HG03280 (cell line): ENCODE measurements around the gene MCM3AP.

ENCODE experiments used
- ATAC-seq: cut with Tn5 transposase; IDR thresholded peaks from one replicate; pipeline ENCODE4 v1.9.1; 2021; ENCODE audit warnings: mild to moderate bottlenecking, moderate library complexity; ENCODE audit not compliant: unreplicated experiment

MCM3AP gene

DNA sequence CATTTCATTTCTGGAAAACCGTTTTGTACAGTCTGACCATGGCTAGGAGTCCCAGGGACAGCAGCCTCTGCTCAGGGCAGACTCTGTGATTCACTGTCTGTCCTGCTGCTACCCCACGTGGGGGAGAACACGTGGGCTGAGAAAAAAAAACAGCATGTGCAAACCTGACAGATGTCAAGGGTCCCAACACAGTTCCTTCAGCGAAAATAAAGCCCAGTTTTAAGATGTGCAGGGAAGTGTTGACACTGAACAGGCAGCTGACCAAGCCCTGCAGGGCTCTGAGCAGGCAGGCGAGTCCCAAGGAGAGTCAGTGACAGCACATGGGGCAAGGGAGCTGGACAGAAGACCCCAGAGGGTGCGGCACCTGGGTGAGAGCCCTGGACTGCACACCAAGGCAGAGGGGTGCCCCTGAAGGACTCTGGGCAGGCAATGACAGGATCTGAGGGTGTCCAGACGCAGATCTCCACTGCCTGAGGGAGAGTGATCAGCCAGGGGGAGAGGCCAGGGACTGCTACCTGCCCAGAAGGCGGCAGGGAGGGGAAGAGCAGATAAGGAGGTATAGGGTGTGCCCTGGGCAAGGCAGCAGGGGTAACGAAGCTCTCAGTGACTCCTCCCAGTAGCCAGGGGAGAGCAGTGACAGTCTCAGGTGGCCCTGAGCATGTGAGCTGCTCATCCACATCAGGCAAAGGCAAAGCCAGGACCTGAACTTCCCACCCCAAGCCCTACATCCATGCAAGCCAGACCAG, 96.0 kb downstream of the MCM3AP start:
- ATAC-seq = no peak

DNA sequence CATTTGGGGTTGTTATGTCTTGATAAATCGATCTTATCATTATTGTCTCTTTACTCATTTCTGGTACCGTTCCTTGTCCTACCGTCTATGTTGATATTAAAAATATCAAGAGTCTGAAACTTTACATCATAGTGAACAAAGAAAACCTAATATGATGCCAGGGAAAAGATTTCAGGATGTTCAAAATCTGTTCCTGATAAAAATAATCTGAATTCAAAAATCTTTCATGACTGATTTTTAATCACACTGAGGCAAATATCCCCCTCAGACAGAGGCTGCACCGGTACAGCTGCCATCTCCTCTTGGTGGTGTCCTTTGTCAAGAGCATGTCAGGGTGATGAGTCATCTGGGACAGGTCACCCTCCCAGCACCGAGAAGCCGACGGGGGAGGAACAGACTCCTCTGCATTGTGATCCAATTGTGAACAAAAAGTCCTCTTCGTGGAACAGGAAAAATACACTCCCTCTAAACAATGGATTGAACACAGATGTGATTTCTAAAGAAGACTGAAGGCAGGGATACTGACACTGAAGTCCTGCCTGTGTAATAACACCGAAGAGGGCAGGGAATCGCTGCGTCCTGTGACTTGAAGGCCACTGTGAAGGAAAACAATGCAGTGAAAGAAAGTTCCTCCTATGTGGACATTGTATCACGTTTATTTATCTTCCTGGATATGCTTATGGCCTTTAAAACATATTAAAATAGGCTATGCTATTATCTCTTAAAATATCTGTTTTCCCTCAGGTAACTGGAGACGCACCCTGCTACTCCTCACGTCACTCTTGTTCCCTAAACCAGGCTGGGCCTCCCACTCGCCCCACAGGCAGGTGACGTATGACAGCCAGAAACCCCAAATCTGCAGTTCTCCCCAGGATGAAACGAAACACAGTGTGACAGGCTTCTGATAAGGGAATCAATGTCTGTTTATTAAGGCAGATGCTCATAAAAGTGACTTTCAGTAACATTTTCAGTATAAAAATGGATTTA, 96.9 kb downstream of the MCM3AP start:
- no peak for ATAC-seq

DNA sequence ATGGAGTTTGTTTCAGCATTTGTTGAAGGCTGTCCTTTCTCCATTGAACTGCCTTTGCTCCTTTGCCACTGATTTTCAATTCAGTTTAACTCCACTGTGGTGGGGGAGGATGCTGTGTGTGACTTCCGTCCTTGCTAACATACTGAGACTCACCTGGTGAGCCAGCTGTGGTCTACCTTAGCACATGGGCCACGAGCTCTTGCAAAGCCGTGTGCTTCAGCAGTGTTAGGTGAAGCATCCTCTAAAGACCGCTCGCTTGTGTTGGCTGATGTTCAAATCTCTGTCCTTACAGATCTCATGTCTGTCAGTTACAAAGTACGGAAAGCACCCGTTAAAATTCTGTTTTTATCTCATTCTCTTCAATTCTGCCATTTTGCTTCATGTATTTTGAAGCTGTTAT, 97.6 kb downstream of the MCM3AP start:
- no peak for ATAC-seq

DNA sequence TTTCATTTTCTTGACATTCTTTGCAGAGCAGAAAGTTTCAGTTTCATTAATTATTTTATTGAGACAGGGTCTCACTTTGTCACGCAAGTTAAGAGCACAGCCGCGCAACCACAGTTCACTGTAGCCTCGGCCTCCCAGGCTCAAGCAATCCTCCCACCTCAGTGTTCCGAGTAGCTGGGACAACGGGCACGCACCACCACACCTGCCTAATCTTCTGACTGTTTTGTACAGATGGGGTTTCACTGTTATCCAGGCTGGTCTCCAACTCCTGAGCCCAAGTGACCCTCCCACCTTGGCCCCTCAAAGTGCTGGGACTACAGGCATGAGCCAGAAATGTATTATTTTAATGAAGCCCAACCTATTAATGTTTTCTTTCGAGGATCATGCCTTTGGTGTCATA, 98.2 kb downstream of the MCM3AP start:
- ATAC-seq = no peak

DNA sequence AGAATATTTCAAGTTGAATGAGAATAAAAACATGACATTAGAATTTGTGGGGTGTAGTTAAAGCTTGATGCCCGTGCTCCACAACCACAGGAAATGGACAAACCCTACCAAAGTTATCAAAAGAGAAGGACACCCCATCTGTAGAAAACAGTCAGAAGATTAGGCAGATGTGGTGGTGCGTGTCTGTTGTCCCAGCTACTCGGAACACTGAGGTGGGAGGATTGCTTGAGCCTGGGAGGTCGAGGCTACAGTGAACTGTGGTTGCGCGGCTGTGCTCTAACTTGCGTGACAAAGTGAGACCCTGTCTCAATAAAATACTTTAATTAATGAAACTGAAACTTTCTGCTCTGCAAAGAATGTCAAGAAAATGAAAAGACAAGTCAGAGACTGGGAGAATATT, 99.7 kb downstream of the MCM3AP start:
- no peak for ATAC-seq
